ENCODE results near the gene USP25.
A peak's percentile ranks its signal among the peaks of the same experiment; 100 is the strongest.

USP25 gene

DNA sequence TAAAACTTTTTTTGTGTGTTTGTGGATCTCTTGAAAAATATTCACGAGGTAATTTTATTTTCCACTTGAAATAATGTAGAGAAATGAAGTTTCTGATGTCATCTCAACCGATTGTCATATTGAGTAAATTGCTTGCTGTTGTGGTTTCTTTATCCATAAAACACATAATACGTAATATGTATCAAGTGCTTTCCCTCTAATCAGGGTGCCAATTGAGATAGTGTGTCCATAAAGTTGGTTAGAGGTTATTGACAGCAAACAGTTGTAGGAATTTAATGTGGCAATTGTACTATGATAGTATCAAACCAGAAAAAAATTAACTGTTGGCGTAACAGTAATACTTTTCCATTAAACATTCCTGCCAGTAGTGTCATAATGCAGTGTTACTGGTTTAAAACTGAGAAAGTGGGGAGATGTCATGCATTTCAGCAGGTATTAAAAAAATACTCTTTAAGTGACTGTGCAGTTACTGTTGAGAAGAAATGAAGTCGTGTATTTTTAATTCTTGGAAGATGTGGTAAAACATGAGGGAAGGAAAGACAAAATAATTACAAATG, 38.3 kb downstream of the USP25 start:
- no peak for DNase-seq

DNA sequence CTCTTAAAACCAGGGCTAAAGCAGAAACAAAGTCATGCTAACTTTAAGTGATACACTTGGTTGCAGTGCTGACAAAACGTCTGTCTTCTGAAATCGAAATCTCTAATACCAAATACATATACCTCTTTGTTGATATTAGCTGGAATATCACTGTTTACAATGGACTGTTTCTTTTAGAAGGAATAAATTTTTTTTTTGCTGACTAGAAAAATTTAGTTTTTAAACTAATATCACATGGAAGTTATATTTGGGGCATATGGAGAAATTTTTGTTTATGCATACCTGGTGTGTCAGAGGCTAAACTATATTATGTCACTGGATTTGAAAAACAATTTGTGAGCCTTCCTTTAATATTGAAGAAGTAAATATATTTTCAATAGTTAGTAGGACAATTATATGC, 39.1 kb downstream of the USP25 start:
- DNase-seq: no peak

DNA sequence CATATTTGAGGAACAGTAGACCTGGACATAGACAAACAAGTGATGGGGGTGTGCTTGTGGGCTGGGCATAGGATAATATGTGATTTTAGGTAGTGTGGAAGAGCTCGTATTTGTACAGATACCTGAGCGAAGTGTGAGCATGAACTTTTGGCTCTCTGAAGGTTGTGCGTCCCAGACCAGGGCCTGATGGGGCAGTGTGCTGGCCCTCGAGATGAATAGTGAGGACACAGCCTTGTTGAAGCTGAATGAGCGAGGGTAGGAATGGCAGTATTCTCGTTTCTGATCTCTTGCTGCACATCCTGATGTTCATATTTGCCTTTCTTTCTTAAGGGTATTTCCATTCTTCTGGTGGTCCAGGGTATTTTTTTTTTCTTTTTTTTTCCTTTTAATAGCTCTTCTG, 41.5 kb downstream of the USP25 start:
- DNase-seq: no peak

DNA sequence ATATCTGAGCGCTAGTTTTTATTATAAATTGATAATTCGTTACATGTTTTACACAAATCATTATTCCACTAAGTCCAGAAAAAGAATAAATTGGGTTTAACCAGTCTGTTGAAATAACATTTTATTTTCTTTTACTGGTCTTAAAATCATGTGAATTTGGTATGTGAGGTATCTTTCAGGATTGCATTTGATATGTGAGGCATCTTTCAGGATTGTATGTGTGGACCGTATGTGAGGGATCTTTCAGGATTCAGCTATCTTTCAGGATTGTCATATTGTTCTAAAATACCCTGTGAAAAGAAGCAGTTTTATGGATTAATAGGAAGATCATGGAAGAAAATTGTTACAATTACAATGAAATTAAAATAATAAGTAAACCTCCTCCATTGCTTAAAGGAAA, 42.9 kb downstream of the USP25 start:
- DNase-seq: no peak

DNA sequence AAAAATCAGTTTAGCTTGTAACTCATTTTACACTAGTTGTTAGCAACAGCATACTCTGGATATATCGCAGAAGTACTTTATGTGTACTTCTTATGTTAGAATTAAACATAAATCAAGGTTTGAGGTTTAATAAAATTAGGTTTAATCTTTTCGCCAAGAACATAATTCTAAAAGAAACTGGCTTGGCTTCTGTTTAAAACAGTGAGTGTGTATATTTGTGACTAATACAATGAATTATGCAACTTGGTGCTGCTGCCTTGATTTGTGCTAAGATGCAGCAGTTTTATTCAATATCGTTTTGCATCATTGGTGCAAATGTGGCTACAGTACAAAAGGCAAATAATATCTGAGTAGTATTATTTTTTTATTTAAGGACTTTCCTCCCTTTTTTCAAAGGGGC, 44.8 kb downstream of the USP25 start:
- no peak for DNase-seq

DNA sequence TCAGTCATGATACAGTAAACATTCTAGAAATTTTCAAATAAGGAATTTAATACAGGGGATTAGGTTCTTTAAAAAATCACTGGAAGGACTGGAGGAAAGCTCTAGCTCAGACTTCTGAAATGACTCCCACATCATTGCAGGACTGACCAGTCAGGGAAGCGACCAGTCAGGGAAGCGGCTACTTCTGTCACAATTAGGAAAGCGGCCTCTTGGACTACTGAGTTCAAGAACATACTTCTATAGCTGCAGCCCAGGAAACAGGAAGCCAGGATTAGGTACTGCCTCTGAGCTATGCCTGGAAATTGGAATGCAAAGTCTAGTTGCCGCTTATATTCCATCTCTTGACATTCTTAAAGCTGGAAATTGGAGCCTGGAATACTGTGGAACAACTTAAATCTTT, 45.5 kb downstream of the USP25 start:
- no peak for DNase-seq

DNA sequence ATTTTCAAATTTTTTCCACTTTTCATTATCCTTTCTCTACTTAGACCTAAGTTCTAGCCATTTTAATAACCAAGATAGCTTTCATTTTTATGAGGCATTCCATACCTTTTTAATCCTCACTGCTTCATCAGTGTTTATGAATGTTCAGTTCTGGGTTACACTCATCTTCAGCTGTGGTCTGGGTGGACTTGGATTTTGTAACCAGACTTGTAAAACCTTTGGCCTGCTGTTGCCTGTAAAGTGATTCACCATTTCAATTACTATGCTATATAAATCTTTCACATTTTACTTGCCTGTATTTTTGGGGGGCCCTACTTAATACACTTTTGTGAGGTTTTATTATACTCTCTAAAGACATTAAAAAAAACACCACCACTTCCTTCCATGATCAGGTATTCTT, 46.2 kb downstream of the USP25 start:
- no peak for DNase-seq

DNA sequence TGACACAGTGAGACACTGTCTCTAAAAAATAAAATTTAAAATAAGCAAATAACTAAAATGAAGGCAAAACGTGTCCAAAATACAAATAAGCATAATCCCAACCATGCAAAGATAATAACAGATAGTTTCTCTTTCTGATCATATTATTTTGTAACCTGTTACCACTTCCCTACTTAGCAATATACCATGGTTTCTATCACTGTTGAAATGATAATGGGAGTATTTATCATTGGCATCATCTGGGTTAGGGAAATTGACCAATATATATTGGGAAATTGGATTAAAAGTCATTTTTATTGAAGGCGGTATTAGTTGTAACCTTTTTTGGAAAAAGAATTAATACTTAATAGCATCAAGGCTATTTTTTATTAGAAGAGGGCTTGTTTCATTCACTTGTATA, 47.0 kb downstream of the USP25 start:
- DNase-seq: no peak

DNA sequence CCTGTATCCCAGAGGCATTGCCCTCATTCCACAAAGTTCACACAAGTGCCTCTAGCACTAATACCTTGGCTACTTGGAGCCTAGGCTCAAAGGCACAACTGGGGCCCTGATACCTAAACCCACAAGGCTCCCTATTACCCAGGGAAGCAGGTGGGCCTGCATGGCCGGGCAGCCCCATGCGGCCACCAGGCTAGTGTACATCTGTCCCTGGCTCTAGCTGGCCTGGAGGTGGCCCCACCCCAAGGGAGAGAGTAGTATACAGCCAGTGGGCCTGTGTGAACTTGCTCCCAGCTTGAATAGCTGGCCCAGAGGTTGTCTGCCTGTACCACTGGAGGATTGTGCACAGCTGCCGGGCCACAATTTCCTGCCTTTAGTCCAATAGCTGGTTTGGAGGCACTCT, 52.2 kb downstream of the USP25 start:
- no peak for DNase-seq

DNA sequence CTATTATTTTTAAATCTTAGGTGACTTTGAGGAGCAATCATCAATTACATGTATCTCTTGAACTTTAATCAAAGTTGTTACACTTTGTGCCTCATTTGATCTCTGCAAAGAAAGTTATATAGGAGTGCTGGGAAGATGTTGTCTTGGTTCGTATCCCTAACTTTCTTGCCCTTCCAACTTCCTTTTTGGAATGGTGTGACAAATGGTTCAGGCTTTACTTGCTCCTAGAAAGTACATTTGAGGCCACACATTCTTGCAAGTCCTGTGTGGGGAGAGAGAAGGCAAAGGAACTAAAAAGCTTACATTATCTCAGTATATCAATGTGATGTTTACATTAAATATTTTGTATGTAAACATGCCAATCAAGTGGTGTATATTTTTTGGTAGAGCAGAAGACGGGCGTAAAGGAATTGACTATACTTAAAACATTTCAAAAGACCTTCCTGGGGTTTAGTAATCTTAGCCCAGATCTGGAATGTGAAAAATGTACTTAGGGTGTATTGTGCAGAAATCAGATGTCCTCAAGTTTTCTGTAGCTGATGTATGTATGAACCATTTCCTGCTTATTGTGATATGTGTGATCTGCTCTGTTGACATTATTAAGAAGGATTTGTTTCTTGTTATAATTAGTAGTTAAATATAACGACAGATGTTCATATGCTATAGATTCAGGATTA, 59.2 kb downstream of the USP25 start:
- DNase-seq: no peak

DNA sequence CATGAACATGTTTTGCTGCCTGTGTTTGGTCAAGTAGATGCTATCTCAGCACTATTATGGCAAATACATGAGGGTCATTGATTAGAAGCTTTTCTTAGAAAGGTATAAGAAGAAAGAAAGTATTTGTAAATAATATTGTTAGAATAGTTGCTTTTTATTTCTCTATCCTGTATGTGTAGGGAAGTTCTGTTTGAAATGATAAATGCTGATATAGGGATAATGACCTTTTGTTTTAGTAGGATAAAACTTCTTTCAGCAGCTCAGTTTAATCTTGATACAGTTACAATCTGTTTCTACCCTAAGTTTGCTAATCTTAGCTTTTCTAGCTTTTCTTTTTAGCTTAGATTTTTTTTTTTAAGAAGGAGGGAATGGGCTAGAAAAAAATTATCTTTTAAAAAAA, 63.3 kb downstream of the USP25 start:
- DNase-seq: no peak

DNA sequence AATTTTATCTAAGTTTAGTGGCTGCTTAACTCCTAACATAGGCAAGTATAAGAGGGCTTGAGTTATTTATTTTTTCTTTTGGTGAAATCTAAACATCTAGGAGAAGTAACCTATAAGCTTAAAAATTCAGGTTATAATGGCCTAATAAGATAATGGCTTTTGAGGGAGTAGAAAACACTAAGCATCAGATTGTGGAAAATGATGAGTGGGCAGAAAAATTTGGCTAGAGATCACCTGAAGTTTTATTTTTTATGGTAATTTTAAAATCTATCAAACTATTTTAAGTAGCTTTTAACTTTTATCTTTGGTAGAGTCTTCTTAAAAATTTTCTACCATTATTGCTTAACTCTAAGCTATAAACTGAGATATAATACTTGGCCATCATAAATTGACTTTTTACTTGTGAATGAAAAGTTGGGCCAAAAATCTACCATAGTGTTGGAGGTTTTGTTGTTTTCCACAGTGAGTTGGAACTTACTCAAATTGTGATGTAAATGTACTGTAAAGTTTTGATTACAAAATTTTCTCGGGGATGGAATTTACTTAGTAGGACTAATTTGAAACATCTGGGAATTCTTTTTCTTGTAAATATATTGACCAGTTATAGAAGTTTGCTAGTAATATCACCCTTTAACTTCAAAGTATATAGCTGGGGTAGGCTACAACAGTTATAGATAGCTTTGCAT, 63.9 kb downstream of the USP25 start:
- DNase-seq: no peak

DNA sequence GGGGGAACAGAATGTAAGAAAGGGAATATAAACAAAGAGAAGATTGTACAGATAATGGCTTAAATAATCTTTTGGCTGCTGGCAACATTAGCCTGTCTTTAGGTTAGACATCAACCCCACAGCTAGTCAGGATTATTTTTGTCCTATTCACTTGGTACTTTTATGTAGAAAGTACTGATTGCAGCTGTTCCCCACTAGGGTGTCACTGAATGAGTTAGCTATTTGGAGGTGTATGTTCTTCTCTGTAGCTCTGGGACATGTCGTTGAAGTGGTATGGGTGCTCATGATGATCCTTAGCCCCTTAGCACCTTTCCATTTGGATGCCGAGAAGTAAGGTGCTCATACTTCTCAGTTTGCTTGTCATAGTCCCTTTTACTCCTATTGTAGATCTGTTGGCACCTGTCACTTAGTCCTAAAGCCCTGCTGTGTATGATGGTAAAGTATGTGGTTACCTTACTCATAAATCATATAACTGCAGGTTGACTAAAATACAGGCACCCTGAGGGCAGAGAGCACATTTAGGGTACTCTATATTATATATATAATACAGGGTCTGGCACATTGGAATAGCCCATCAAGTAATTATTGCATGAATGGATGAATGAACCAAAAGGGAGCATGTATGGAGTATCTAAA, 64.6 kb downstream of the USP25 start:
- no peak for DNase-seq

DNA sequence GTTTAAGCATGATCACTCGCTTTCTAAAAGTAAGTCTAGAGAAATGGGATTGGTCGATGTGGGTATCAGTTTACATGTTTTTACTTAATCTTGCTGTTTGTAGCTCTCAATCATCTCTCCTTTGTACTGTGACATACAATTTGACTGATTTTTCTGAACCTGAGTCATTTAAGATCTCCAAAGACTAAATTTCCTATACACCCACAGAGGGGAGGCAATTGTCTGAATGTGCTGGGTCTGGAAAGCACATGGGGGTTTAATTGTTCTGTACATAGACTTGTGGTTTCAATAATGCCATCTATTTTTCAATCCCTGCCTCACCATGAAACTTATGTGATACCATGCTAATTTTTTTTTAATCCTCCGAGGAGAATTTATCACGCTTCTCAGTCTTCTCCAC, 65.8 kb downstream of the USP25 start:
- no peak for DNase-seq

DNA sequence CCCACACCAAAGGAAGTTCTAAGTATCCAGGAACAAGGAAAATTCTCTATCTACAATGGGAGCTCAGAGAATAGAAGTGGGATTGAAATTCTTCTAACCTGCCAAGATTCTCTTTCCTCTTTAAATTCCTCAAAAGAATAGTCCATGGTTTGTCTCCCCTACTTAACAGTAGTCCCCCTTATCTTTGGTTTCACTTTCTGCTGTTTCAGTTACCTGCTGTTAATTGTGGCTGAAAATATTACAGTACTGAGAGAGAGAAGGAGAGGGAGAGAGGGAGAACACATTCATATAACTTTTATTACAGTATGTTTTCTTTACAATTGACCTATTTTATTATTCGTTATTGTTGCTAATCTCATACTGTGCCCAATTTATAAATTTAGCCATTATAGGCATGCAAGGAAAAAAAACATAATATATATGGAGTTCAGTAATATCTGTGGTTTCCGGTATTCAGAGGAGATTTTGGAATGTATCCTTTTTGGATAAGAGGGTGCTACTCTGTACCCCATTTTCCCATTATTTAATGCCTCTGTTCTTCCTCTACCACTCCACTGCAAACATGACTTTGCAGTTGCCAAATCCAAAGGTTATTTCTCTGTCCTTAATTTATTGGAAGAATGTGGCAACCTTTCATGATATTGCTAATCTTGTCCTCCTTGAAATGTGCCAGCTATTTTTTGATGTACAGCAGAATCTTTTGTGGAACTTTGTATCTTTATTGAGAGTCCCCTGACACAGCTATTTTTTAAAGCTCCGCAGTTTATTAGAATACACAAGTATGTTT, 68.0 kb downstream of the USP25 start:
- no peak for DNase-seq

DNA sequence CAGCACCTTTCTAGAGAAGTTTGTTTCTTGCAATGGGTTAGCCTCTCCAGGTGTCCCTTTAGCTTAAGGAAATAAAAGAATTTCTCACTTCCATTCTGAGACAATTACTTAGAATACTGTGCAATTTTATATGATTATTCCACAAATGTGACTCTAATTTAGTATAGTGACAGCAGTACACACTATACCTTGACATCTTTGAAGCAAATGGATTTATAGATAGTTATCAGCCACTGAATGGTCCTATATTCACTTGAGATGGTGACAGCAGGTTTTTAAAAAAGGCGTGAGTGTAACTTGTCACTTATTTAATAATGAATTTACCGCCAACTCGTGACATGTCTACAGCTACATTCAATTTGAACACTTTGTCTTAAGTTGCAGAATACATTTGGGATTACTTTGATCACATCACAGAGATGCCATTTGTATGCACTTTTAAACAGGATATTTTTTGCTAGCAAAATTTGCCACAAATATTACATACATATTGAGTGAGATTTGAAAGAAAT, 71.6 kb downstream of the USP25 start:
- no peak for DNase-seq

DNA sequence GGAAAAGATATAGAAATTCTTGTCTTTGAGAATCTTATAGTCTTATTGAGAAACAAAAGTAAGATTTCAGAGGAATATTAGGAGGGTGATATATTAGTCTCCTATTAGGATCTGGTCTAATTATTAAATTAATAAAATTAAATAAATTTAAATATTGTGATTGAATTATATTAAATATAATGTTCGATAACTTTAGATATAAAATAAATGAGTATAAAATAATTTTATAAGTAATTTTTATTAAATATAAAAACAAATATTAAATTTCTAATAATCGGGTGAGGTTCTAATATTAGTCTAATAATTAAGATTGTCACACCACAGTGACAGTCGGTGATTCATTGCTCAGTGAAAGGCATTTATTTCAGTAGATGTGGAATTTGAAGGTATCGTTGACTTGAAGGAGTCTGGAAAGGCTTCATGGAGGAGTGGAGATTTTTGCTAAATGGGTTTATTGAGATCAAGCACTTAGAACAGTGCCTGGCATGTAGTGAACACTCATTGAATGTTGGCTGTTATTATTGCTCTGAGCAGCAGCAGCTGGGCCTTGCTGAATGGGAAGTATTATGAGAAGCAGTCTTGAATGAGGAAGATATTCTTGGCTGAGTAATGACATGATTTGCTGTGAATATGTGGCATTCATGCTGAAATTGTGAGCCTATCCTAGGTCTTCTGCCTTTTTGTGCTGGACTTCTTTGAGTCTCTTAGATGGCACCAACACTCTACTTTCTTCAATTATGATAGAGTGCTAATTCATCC, 74.6 kb downstream of the USP25 start:
- no peak for DNase-seq

DNA sequence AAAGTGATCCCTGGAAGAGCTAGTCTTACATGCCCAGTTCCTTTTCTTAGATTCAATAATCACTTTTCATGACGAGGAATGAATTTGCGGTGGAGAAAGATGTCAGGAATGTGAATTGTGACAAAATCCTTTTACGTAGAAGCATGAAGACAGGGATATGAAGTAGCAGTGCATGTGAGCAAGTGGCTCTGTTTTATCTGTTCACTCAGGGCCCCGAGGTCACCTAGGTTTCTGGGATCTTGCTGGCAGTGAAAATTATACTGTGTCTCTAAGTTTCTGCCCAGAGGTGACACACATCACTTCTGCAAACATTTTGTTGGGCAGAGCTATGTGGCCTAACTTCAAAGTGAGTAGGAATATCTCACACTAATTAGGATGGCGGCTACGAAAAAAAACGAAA, 79.3 kb downstream of the USP25 start:
- DNase-seq: no peak

DNA sequence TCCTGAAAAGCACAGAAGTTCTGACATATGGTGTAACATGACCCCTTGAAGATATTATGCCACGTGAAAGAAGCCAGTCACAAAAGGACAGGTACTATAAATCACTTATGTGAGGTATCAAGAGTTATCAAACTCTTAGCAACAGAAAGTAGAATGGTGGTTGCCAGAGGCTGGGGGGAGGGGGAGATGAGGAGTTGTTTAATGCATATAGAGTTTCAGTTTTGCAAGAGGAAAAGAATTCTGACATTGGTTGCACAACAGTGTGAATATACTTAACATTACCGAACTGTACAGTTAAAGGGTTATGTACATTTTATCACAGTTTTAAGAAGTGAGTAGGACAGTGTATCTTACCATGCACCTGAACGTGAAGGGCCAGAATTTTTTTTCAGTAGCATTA, 80.0 kb downstream of the USP25 start:
- DNase-seq: peak; percentile 7

DNA sequence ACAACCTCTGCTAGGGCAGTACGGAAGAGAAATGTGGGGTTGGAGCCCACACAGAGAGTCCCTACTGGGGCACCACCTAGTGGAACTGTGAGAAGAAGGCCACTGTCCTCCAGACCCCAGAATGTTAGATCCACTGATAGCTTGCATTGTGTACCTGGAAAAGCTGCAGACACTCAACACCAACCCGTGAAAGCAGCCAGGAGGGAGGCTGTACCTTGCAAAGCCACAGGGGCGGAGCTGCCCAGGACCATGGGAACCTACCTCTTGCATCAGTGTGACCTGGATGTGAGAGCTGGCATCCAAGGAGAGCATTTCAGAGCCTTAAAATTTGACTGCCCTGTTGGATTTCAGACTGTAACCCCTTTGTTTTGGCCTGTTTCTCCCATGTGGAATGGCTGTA, 85.5 kb downstream of the USP25 start:
- DNase-seq: no peak

DNA sequence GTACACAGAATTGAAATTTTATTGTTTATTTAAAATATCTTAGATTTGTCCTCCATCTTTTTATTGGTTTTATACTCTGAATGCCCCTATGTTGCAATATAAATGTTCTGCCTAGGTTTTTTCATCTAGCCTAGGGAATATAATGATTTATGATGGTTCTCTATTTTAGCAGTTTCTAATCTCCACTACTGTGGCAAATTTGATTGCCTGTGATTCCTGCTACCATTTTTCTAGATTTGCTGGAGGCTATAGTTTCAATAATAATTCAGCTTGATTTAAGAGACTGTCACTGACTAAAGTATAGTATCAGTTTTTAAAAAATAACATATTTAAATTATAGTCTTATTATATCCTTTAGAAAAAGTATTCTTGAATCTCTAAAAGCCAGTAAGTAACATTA, 90.5 kb downstream of the USP25 start:
- DNase-seq: no peak

DNA sequence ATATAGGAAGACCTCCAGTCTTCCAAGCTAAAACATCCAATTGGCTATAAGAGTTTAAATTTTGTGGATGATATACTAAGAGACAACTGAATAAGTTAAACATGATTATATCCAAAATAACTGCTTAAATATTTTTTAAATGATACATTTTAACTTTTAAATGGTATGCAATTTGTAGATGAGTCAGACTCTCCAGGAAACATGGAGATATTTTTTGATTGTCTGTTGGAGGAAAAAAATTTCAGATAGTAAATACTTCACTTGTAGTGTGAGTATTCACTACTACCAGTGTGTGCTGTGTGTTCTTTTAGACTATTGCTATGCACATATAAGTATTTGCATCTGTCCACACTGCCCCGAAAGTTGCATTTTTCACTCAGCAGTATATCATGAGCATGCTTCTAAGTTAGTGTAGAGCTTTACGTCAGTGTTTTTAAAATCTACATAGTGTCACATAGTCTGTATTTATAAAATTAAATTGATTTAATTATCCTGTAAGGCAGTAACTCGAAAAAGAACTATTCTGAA, 91.1 kb downstream of the USP25 start:
- DNase-seq: no peak

Measured in activated CD4-positive, alpha-beta T cell treated with anti-CD3 and anti-CD28 coated beads for 48 hours (primary cell).